Stimulated activated CD8-positive, alpha-beta memory T cell treated with anti-CD3 and anti-CD28 coated beads, Interleukin-15, amount 100 ng/mL, for 24 hours (primary cell): ENCODE results near the gene SLC6A7.

Experiments
- DNase-seq: peaks from one replicate; pipeline ENCODE4 v3.0.0-alpha.2; 2020; ENCODE audit warnings: low read depth

SLC6A7 gene

GRCh38 chr5:150195736-150196485 is 6.0 kb downstream of the SLC6A7 start:
- DNase-seq, result no peak

- no peak for DNase-seq
Observed at GRCh38 chr5:150196514-150196913, 6.7 kb downstream of the SLC6A7 start.

GRCh38 chr5:150196986-150197385 is 7.1 kb downstream of the SLC6A7 start:
- no peak for DNase-seq

- DNase-seq, result no peak
Observed at GRCh38 chr5:150197476-150197875, 7.6 kb downstream of the SLC6A7 start.

- DNase-seq, result no peak
Observed at GRCh38 chr5:150202501-150202900, 12.6 kb downstream of the SLC6A7 start.

GRCh38 chr5:150203832-150204589 is 14.1 kb downstream of the SLC6A7 start:
- no peak for DNase-seq

- DNase-seq, result no peak
Observed at GRCh38 chr5:150204590-150204960, 14.7 kb downstream of the SLC6A7 start.

- no peak for DNase-seq
Observed at GRCh38 chr5:150206098-150206778, 16.4 kb downstream of the SLC6A7 start.

GRCh38 chr5:150206779-150207115 is 16.9 kb downstream of the SLC6A7 start:
- no peak for DNase-seq

- no peak for DNase-seq
Observed at GRCh38 chr5:150208187-150209098, 18.6 kb downstream of the SLC6A7 start.

- no peak for DNase-seq
Observed at GRCh38 chr5:150209099-150209635, 19.3 kb downstream of the SLC6A7 start.

GRCh38 chr5:150210644-150211043 is 20.8 kb downstream of the SLC6A7 start:
- no peak for DNase-seq

- no peak for DNase-seq
Observed at GRCh38 chr5:150211156-150212030, 21.5 kb downstream of the SLC6A7 start.

- DNase-seq, result no peak
Observed at GRCh38 chr5:150213530-150213929, 23.7 kb downstream of the SLC6A7 start.

- no peak for DNase-seq
Observed at GRCh38 chr5:150214289-150214688, 24.4 kb downstream of the SLC6A7 start.

GRCh38 chr5:150215979-150216944 is 26.4 kb downstream of the SLC6A7 start:
- DNase-seq, result no peak

GRCh38 chr5:150217038-150217437 is 27.2 kb downstream of the SLC6A7 start:
- no peak for DNase-seq

GRCh38 chr5:150217873-150218692 is 28.2 kb downstream of the SLC6A7 start:
- DNase-seq, result peak; percentile 63

- DNase-seq, result no peak
Observed at GRCh38 chr5:150218693-150219035, 28.8 kb downstream of the SLC6A7 start.
